Activated T-cell treated with anti-CD3 and anti-CD28 coated beads for 24 hours (primary cell): ENCODE data around the gene POLRMT.
"Not testable (repeated sequence)": the region's sequence is repeated elsewhere in the genome, so short reads cannot be mapped to it uniquely, and the experiment has no call there.

ENCODE experiments used
- DNase-seq: peaks from one replicate; pipeline ENCODE4 v3.0.0-alpha.2; 2020; ENCODE audit warnings: low read depth

POLRMT gene

DNA sequence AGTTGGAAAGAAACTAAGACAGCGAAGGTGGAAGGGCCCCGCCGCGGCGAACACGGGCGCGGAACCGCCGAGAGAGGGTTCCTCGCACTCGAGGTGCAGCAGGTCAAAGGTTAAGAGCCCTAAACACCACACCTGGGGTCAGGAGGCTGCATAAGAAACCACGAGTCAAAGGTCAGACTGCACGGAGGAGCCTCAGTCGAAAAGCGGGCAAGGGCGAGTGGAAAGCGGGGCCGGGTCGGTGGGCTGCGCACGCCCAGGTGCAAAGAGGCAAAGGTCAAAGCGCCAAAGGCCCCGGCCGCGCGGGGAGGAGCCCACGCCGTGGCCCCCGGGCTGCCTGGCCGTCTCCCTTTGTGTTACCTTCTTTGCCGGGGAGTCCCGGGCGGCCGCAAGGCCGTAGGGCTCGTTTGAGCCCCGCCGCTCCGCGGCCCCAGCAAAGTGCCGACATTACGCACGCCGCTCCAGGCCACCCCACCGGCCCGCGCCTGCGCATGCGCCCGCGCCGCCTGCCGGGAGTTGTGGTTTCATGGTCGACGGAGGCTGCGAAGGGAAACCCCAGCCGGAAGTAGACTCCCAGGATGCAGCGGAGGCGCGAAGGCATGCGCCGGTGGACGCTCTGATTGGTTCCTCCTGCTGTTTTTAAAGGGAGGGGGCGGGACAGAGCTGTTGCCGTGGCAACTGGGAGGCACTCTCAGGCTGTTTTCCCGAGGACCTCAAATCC lies at the start of gene POLRMT:
TSS of gene POLRMT (minus strand) at position 470 of the 718 bp plus-strand sequence. CDS start at position 445, 25 bp downstream.
- DNase-seq, result peak; percentile 97

DNA sequence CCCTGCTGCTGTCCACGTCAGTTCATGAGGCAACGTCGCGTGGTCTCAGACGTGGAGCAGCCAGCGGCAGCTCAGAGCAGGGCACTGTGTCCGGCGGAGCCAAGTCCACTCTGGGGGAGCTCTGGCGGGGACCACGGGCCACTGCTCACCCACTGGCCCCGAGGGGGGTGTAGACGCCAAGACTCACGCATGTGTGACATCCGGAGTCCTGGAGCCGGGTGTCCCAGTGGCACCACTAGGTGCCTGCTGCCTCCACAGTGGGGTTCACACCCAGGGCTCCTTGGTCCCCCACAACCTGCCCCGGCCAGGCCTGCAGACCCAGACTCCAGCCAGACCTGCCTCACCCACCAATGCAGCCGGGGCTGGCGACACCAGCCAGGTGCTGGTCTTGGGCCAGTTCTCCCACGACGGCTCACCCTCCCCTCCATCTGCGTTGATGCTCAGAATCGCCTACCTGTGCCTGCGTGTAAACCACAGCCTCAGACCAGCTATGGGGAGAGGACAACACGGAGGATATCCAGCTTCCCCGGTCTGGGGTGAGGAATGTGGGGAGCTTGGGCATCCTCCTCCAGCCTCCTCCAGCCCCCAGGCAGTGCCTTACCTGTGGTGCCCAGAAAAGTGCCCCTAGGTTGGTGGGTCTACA lies 49.5 kb upstream of the POLRMT start:
- DNase-seq, result no peak

DNA sequence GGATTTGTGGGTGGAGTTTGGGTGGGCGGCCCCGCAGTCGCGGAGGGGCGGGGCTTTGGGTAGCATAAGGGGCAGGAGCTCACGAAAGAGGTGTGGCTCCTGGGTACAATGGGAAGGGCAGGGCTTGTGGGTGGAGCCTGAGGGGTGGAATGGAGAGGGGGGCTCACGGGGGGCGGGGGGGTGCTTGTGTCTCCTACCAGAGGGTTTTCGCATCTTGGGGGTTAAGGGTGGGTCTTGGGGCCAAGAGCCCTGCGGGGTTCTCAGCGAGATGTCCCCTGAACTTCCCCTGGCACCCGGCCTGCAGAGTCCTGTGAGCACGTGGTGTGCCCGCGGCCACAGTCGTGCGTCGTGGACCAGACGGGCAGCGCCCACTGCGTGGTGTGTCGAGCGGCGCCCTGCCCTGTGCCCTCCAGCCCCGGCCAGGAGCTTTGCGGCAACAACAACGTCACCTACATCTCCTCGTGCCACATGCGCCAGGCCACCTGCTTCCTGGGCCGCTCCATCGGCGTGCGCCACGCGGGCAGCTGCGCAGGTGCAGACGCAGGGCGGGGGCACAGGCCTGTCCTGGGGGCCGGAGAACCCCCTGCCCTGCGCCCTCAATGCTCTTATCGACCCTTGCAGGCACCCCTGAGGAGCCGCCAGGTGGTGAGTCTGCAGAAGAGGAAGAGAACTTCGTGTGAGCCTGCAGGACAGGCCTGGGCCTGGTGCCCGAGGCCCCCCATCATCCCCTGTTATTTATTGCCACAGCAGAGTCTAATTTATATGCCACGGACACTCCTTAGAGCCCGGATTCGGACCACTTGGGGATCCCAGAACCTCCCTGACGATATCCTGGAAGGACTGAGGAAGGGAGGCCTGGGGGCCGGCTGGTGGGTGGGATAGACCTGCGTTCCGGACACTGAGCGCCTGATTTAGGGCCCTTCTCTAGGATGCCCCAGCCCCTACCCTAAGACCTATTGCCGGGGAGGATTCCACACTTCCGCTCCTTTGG lies 48.0 kb upstream of the POLRMT start:
- no peak for DNase-seq

DNA sequence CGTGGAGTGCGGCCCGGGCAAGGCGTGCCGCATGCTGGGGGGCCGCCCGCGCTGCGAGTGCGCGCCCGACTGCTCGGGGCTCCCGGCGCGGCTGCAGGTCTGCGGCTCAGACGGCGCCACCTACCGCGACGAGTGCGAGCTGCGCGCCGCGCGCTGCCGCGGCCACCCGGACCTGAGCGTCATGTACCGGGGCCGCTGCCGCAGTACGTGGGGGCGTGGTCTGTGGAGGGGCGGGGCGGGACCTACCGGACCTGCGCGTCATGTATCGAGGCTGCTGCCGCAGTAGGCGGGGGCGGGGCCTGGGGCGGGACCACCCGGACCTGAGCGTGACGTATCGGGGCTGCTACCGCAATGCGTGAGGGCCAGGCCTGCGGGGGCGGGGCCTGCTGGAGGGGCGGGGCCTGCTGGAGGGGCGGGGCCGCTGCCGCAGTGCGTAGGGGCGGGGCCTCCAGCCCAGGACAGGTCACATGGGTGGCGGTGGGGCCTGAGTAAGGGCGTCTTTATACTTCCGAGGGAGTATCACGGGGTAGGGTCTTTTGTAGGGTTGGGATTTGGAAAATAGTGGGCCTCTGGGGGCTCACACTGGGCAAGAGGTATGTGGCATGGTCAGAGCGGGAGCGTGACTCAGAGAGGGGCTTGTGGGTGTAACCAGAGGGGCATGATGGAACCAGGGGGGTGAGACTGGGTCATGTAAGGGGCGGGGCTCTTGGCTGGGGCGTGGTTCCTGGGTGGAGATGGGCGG lies 47.1 kb upstream of the POLRMT start:
- DNase-seq, result peak; percentile 100

GRCh38 chr19:679418-680286 lies 46.3 kb upstream of the POLRMT start:
- no peak for DNase-seq

- no peak for DNase-seq
These were observed 45.6 kb upstream of the POLRMT start for GRCh38 chr19:678791-679388.

DNA sequence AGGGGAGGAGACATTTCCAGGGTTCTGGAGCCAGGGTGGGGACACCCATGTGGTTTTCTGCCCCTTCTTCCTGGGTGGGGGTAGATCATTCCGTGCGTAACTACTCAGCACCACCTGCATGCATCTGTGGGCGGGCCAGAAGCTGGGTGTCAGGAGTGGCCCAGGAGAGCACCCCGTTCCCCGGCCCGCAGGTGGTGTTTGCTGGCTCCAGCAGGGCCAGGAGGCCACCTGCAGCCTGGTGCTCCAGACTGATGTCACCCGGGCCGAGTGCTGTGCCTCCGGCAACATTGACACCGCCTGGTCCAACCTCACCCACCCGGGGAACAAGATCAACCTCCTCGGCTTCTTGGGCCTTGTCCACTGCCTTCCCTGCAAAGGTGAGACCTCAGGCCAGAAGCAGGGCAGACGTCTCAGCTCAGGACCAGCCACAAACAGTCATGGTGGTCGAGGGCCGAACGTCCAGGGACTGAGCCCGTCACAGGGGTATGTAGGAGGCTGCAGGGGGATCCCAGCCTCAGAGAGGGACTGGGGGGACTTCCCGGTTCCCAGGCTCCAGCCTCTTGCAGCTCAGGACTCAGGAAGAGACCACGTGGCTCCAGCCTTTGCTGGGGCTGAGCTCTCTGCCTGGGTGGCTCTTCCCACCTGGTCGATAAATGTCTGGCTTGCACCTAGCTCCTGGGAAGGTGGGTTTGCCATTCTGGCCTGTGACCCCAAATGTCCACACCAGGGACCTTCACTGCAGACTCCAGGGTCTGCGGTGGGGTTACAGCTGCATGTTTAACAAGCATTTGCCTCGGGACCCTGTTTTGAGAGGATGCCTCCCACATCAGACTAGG lies 44.5 kb upstream of the POLRMT start:
- no peak for DNase-seq

GRCh38 chr19:677201-677600 lies 43.9 kb upstream of the POLRMT start:
- no peak for DNase-seq

GRCh38 chr19:676339-677105 lies 43.2 kb upstream of the POLRMT start, which contains the start of gene FSTL3:
FSTL3 (plus strand) TSS chr19:676392; CDS start chr19:676424, 32 bp downstream.
- DNase-seq, result no peak

- no peak for DNase-seq
These were observed 42.6 kb upstream of the POLRMT start for GRCh38 chr19:676007-676338.

DNA sequence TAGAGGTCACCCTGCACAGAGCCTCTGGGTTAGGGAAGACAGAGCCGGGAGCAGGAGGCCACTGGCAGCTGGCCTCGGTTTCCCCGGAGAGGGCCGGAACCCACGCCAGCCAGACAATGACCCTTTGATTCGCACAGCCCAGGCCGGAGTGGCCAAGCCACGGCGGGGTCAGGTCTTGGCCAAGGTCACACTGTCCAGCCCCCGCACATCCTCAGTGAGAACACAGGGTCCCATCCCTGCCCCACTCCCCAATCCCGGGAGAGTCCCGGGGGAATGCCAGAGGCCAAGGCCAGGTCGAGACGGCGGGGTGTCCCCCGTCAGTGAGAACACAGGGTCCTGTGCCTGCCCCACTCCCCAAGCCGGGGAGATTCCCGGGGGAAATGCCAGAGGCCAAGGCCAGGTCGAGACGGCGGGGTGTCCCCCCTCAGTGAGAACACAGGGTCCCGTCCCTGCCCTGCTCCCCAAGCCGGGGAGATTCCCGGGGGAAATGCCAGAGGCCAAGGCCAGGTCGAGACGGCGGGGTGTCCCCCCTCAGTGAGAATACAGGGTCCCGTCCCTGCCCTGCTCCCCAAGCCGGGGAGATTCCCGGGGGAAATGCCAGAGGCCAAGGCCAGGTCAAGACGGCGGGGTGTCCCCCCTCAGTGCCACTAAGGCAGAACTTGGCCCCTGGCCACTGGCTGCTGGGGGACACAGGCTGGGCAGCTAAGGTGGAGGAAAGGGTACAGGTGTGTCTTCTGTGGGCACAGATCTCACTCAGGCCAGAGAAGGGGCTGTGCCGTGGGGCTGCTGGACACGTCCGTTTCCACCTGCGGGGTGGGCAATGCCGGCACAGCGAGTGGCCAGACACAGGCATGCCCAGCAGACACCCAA lies 41.2 kb upstream of the POLRMT start:
- DNase-seq, result no peak

- DNase-seq, result no peak
These were observed 37.3 kb upstream of the POLRMT start for GRCh38 chr19:670609-671075.

- not testable (repeated sequence) for DNase-seq
These were observed 35.5 kb upstream of the POLRMT start for GRCh38 chr19:668675-669434.

GRCh38 chr19:666985-667573 lies 33.7 kb upstream of the POLRMT start:
- DNase-seq, result not testable (repeated sequence)

DNA sequence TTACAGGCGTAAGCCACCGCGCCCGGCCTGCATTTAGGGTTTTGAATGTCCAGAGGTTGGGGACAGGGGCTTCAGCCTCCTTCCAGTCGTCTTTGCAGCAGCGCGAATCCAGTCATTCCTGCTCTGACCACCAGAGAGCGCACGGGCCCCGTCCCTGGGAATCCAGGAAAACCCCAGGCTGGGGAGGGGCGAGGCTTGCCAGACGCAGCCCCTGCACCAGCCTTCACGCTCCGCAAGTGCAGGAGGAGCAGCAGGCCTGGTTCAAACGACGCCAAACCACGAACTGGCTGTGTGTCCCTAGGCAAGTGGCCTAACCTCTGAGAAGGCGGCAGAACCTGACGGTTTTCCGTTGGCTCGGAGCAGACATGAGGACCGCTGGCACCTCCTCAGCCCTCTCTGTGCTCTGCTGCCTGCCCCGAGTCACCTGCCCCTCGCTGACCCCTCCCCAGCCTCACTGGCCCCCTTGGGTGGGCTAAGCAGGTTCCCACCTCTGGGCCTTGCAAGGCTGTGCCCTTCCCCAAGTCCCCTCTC lies 31.6 kb upstream of the POLRMT start:
- peak; percentile 79 for DNase-seq

DNA sequence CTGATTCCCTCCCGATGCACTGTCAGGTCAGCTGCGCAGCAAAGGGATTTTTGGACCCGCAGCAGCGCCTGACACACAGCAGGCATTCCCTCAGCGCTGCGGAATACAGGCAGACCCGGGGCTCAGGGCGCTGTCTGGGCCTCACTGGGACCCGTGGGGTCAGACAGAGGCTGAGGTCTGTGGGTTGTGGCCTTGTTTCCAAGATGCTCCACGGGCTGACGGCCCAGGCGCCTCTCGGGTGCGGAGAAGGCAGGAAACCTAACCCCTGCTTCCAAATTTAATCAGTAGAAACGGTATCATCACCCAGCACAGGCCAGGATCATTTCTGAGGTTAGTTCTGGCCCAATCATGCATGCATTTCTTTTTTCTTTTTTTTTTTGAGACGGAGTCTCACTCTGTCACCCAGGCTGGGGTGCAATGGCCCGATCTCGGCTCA lies 30.4 kb upstream of the POLRMT start:
- no peak for DNase-seq
